GM21515 (cell line): ENCODE results near the gene TMEM231.
A peak's percentile ranks its signal among the peaks of the same experiment; 100 is the strongest.
"Not testable (repeated sequence)": the region's sequence is repeated elsewhere in the genome, so short reads cannot be mapped to it uniquely, and the experiment has no call there.

ENCODE experiments used
- ATAC-seq: cut with Tn5 transposase; IDR thresholded peaks from one replicate; pipeline ENCODE4 v1.9.1; 2021; ENCODE audit not compliant: unreplicated experiment

The TMEM231 gene, protein sequence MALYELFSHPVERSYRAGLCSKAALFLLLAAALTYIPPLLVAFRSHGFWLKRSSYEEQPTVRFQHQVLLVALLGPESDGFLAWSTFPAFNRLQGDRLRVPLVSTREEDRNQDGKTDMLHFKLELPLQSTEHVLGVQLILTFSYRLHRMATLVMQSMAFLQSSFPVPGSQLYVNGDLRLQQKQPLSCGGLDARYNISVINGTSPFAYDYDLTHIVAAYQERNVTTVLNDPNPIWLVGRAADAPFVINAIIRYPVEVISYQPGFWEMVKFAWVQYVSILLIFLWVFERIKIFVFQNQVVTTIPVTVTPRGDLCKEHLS

DNA sequence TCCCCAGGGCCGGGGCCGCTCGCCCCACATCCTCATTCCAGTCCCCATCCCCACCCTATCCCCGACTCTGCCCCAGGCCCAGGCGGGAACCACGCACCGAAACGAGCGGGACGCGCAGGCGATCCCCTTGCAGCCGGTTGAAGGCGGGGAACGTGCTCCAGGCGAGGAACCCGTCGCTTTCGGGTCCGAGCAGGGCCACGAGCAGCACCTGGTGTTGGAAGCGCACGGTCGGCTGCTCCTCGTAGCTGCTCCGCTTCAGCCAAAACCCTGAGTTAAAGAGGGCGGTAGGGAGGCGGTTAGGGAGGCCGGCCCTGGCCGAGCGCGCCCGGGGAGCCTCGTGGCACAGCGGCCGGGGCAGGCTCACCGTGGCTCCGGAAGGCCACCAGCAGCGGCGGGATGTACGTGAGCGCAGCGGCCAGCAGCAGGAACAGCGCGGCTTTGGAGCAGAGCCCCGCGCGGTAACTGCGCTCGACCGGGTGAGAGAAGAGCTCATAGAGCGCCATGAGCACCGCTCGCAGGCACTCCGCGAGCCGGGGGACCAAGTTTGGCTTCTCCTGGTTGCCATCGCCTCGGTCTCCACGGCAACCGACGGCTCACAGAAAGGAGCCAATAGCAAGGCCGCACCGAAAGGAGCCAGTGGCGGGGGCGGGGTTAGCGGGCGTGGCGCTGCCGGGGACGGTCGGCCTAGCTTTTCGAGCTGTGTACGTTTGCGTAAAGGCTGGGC, at the start of gene TMEM231:
TSS of gene TMEM231 (minus strand) at position 546 of the 724 bp plus-strand sequence. CDS start at position 503, 43 bp downstream.
- ATAC-seq, result peak; percentile 98

DNA sequence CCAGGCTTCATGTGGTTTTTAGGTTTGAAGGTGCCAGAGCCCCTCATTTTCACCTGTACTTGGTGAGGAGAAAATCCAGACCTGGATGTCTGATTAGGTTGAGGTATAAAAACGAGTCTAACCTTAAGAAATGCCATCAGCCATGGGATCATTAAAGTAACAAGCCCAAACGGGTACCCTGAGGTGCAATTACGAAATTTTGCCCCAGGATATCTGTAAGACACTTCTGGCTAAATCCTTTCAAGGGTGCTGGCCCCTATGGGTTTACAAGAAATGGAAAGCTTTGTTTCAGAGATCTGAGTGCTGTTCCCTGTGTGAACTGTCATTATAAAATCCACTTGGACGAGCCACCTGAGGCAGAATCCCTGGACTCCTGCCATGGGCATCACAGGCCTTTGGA, 47.2 kb upstream of the TMEM231 start:
- ATAC-seq, result no peak

DNA sequence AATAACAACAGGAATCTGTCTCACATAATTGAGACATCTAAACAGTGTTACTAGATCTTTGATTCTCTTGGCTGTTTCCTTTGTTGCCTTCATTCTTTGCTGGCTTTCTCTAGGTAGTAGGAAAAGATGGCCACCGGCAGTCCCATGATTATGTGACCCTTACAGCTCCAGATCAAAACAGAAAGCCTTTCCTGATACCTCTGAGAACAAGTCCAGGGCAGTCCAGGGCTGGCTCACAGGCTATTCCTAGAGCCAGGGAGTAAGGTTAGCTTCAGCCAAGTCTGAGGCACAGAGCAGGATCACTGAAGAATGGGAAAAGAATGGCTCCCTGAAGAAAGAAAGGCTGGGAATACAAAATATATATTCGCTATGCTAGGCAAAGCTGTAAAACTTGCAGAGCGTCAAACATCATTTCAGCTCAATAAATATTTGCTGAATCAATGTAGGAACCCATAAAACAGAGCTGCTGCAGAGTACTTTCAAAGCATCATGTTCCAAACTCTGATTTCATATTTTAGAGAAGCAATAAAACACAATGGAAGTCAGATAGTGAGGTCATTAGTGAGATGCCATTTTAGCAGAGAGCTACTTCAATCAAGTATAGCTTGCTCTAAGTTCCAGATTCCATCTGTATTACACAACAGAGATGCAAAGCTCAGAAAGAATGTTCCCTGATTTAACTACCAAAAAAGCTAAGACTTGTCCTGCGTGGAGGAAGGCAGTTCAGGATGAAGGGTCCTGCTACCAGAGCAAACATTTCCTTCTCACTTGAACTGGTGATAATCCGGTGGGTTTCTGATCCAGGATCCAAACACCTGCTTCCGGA, 43.6 kb upstream of the TMEM231 start:
- ATAC-seq, result no peak

DNA sequence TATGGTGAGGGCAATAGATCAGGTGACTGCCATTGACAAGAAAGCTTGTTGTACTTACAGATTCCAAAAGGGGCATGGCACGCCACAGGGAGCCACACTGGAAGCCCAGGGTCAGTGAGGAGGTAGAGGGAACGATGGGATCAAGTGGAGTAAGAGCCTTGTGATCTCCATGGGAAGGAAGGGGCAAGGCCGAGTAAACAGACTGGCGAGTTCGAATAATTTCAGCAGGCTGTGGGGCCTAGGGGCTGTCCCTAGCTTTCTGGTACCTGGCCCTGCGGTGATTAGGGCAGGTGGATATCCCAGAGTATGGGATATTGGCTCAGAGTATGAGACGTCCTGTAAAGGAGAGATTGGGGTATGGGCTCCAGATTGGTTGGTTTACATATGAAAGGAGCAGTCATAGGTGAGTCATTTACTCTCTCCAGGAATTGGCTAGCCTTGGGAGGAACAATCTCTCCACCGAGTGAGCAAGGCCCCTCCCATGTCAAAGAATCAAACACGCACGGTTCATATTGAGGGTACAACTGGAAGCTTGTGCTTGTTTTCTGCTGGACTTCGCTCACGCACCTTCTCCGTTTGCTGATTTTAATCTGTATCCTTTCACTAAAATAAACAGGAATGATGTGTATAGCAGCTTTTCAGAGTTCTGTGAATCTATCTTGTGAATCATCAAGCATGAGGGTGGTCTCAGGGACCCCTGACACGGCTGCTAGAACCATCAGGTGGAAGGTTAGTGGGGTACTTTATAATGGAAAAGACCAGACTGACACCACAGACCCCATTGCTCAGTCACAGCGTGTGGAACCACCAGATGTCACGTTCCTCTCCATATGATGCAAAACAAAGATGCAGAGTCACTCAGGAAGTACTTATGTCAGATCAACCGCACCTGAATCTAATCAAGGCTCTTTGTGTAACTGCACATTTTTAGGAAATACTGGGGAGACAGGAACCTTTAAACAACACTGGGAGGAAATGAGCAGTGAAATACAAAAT, 38.1 kb upstream of the TMEM231 start:
- no peak for ATAC-seq

DNA sequence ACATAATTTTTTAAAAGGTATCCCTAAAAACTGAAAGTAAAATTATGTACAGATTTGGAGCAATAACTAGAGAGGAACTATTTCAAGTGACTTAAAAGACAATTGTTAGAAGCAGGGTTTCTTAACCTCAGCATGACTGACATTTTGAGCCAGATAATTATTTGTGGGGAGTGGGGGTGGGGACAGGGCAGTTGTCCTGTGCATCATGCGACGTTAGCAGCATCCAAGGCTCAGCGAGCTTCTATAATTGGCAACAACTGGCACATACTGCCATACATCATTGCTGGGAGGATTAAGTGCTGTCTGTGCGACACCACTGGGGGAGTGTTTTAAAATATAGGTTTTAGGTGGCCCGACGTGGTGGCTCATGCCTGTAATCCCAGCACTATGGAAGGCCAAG, 37.3 kb upstream of the TMEM231 start:
- no peak for ATAC-seq

DNA sequence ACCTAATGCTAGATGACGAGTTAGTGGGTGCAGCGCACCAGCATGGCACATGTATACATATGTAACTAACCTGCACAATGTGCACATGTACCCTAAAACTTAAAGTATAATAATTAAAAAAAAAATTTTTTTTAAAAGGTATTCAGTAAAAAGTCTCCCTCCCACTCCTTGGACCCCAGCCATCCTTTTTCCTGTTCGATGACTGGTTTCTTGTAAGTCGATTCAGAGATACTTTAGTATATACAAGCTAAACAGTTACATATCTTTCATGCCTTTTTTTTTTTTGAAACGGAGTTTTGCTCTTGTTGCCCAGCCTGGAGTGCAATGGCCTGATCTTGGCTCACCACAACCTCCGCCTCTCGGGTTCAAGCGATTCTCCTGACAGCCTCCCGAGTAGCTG, 35.9 kb upstream of the TMEM231 start:
- ATAC-seq, result not testable (repeated sequence)

DNA sequence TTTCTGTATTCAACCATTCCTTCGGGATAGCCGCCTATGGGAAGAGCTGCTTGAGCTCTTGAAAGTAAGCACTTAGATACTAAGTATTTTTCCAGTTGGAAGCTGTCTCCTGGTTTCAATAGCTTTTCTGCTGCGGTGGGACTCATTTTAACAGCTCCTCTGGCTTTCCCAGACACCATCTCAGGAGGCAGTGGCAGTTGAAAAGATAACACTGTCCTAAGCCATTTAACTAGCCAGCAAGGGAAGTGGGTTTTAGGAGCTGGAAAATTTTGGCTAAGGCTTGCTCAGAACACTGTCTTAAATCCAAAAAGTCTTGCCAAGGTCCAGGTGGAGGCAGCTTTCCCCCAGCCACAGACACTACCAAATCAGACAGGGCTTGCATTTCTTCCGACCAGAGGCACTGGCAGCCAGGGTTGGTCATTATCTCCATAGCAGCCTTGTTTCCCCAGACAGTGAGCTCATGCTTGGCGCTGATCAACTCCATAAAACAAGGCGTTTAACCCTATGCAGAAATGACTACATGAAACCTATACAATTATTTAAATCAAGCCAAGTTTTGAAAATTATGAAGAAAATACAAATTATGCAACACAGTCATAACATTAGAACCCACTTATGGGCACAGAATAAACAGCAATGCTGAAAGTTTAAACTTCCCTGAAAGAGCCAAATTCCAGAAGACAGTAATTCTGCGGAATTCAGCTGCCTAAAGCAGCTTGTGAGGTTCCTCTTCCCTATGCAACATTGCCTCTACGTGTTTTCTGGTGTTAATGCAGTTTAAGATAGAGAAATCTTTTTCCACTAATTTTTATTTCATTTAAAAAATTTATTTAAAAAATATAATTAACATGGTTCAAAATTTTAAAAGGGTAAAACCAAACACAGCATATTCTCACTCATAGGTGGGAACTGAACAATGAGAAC, 35.1 kb upstream of the TMEM231 start:
- ATAC-seq, result no peak

DNA sequence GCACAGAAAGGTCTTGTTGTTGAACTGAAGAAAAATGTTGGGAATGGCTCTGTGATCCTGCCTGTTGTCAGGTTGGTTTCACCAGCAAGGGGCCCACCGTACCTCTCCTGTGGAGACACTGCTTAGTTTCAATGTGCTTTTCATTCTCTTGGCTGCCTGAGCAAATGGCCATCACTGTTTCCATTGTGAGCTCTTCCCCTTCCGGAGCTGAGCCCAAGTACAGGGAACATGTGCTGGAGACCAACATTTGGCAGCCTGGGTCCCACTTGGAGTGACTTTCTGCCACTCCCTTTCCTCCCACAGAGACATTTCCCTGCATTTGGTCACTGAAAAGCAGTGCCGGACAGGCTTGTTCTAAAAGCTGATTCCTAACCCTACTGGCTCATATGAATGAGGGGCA, 33.3 kb upstream of the TMEM231 start:
- no peak for ATAC-seq

DNA sequence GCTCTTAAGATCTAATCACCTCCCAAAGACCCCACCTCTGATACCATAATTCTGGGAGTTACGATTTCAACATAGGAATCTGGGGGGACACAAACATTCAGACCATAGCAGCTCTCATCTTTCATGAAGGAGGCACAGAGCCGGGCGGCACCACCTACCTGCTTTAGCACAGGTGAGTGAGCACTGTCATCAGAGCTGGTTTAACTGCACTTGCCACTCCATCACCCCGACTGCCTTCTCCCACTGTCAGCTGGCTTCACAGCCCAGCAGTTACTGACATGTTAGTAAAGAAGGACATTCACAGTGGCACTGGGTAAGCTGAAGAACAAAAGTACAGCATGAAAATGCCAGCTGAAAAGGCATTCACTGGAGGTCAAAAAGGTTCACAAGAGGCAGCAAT, 32.7 kb upstream of the TMEM231 start:
- ATAC-seq, result no peak

DNA sequence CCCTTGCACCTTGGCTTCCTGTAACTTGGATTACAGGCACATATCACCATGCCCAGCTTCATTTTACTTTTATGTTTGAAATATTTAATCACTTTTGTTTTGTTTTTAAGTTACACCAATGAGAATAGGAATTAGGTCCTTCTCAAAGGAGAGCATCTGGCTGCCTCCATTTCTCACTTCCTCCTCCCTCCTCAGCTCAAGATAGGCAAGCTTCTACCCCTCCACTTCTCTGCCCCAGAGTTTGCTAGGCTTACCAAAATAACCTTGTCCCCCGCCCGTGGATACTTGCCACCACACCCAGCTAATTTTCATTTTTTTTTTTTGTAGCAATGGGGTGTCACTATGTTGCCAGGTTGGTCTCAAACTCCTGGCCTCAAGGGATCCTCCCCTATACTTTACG, 28.1 kb upstream of the TMEM231 start:
- ATAC-seq, result no peak

DNA sequence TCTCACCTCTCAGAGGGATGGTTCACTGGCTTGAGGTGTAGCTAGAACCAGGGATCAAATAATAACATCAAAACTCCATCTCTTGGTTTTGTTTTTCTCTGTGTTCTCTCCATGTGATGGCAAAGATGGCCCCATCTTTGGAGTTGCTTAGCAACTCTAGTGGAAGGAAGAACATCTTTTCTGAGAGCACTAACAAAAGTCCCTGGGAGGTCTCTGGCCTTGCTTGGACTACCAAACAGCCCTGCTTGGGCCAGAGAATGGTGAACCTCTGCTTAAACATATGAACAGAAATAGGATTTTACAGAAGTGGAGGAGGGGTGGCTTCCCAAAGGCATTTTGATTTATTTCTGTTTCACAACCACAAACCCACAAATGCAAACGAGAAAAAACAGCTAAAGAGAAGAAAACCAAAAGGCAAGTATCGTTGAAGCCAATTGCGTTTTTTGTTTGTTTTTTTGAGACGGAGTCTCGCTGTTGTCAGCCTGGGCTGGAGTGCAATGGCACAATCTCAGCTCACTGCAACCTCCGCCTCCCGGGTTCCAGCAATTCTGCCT, 23.3 kb upstream of the TMEM231 start:
- ATAC-seq, result no peak

DNA sequence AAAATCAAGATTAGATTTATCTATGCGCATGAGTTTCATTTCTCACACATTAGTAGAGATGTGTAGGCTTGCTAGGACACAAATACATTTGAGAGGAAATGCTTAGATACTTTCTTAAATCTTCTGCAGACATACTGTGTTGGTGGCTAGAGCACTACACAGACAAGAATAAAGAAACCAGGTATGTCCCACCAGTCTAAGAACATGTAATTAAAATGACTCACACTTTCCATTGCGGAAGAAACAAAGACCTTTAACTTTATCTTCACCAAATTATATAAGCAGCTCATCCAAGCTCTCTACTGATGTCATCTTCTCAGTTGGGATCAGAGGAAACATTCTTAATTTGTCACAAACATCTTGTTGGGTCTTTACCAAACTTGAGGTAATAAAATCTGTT, 22.7 kb upstream of the TMEM231 start:
- ATAC-seq, result no peak

DNA sequence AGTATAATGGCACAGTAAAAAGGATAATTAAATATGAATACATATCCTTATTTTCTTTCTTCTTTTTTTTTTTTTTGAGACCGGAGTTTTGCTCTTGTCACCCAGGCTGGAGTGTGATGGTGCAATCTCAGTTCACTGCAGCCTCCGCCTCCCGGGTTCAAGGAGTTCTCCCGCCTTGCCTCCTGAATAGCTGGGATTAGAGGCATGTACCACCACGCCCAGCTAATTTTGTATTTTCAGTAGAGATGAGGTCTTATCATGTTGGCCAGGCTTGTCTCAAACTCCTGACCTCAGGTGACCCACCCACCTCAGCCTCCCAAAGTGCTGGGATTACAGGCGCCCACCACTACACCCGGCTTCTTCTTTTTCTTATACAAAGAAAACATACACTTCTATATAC, 22.2 kb upstream of the TMEM231 start:
- no peak for ATAC-seq

DNA sequence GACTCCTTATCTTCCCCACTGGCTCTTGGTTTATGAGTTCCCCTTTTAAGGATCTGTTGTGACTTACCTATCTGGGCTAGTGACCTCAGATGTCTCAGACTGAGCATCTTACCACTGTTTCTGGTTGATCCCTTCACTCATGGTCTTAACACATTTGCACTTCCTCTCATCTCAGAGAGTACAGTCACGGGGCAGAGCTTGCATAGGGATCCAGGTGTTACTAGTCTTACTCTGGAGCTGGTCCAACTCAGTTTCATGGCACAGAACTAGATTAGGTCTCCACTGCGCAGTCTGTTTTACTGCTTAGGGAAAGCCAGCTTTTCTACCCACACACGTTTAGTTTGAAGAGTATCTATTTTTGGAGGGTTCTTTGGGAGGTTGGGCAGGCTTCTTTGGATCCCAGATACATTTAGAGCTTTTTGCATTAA, 20.3 kb upstream of the TMEM231 start:
- peak; percentile 53 for ATAC-seq

DNA sequence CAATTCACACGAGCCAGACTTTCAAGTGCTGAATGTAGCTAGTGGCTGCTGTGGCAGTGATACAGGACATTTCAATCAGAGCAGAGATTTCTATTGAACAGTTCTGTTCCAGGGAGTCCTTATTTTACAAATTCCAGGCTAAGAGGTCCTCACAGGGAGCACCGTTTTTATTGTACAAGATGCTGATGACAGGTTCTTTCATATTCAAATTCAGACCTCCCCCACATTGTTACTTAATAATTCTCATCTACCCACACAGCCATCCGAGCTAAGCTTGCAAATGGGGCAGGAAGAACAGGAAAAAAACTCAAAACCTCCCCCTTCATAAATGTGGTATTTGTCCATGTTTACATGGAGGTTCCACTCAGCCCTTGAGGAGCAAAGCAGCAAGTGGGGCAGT, 19.9 kb upstream of the TMEM231 start:
- ATAC-seq, result no peak

DNA sequence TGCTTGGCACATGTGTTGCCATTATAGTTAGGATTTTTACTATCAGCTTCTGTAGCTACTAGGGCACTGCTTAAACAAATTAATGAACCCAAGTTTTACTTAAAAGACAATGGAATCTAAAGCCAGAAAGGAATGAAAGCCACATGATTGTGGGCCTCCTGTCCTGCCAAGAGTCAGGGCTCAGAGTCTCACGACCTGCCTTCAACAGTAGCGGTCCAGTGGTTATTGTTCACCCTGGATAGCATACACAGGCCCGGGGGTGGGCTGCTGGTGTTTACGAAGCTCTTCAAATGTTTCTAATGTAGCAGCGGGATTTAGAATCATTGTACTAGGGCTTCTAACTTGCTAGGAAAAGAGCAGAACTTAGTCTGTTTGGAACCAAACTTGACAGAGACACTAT, 17.9 kb upstream of the TMEM231 start:
- no peak for ATAC-seq

DNA sequence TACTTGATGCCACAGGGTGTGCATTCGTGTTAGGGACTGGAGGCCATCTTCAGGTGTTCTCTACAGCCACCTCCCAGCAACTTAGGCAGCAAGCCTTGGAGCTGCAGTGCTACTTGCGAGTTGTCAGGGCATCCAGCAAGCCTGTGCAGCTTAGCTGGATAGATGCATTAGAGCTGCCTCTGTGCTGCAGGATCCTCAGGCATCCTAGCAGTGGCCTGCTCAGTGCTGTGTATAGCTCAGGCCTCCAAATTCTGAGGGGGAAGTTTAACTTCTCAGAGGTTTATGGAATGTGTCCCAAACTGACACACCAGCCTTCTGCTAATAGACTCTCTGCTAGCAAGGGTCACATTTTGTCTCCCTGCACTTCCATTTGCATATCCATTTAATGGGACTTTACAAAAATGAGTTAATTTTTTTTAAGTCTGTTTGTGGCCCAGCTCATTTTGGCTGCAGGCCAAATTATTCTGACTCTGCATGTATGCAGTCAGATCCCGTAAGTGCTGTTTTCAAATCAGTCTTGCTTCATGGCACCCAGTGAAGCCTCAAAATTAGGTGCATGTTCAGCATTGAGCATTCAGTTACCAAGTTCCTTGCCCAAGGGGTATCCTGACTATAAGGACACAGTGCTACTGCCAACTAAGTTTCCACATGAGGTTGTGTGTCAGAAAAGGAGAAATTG, 17.0 kb upstream of the TMEM231 start:
- ATAC-seq, result no peak

DNA sequence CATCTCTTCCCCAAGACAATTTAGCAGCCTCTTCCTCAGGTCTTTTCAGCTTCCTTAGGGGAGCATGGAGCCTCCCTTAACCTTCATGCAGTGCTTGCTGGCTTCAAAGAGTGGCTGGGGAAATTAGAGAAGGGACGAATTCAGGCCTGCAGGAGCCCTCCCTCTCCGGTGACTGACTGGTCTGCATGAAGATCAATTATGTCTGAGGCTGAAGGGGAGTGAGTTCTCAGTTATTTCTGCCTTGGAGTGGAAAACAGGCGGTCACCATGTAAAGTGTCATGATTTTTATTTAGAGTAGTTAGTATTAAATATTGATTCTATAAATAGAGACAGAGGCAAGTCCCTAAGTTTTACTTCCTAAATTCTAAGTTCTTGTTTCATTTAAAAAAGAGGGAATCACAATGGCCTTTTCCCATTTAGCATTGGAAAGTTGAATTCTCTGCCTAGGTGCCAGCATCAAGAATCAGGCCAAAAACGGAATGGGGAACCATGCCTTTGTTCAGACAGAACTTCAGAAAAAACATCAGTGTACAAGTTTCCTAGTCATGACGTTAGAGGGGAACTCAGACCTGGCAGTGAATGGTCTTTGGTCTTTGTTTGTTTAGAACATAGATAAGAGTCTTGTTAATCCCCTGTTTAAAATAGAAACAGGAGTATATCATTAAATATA, 14.5 kb upstream of the TMEM231 start:
- no peak for ATAC-seq
